Activated CD4-positive, alpha-beta memory T cell treated with anti-CD3 and anti-CD28 coated beads for 36 hours (primary cell): ENCODE measurements around the gene CDX2. TPM values are rescaled to one million over a fixed set of nuclear protein-coding genes. Genes with fewer than 3 reads are reported as not detected.

Experiments
- CTCF ChIA-PET: fragments of 350-600 bp; sonication (Branson Sonifier 250); formaldehyde crosslinking; loops from one replicate; lab custom pipeline; 2021; ENCODE audit warnings: antibody characterized with exemption, inconsistent platforms; lab: Charles Lee
- POLR2A ChIA-PET: fragments of 350-600 bp; sonication (Branson Sonifier 250); formaldehyde crosslinking; loops from one replicate; lab custom pipeline; 2021; ENCODE audit warnings: antibody characterized with exemption; lab: Charles Lee
- DNase-seq: peaks from one replicate; pipeline ENCODE4 v3.0.0-alpha.2; 2020
- H3K27ac Mint-ChIP-seq: one replicate; pipeline ENCODE4 v1.8.0; 2021; ENCODE audit warnings: mixed read lengths
- H3K27me3 Mint-ChIP-seq: one replicate; pipeline ENCODE4 v1.8.0; 2021; ENCODE audit warnings: mixed read lengths
- H3K36me3 Mint-ChIP-seq: one replicate; pipeline ENCODE4 v1.8.0; 2021; ENCODE audit warnings: mixed read lengths
- H3K4me1 Mint-ChIP-seq: one replicate; pipeline ENCODE4 v1.8.0; 2021; ENCODE audit warnings: low read depth, mixed read lengths
- H3K4me3 Mint-ChIP-seq: one replicate; pipeline ENCODE4 v1.8.0; 2021; ENCODE audit warnings: mild to moderate bottlenecking, mixed read lengths
- H3K9me3 Mint-ChIP-seq: one replicate; pipeline ENCODE4 v1.8.0; 2021; ENCODE audit warnings: mixed read lengths
- intact Hi-C: fragments of 100-400 bp; cut with micrococcal nuclease; formaldehyde crosslinking; loops from one replicate; pipeline ENCODE4 v1.15.1; 2023
- total RNA-seq, 2 experiments: library from RNA; stranded (reverse); gene quantifications; one replicate each; pipeline ENCODE4 v1.2.3, GENCODE V29; 2021

The CDX2 gene
- total RNA-seq, 2 experiments from 2014 or later = not detected

- POLR2A ChIA-PET = no interaction called here
- Mint-ChIP-seq H3K4me3 (no peak overlapping the region), H3K36me3 (no peaks in the 10 kb centered on the region), H3K27me3 (peaks cover 10% of the 10 kb centered on the region), H3K9me3 (peaks cover 15% of the 10 kb centered on the region), H3K4me1 (no peaks in the 10 kb centered on the region), H3K27ac (no peak overlapping the region)
- intact Hi-C loops = no loop called here
- no peak for DNase-seq
- CTCF ChIA-PET = interaction anchor here (0.7 to 1.9 kb wide), 2 partner anchors 10 to 30 kb away, joined by 3 to 7 read pairs; no protein-coding TSS in a partner anchor
These were observed 26.1 kb downstream of the CDX2 start for GRCh38 chr13:27942972-27943371.

GRCh38 chr13:27933580-27934328, 35.4 kb downstream of the CDX2 start:
- Mint-ChIP-seq H3K27me3 (peaks cover 31% of the 10 kb centered on the region), H3K9me3 (peaks cover 3% of the 10 kb centered on the region), H3K4me1 (no peaks in the 10 kb centered on the region), H3K36me3 (no peaks in the 10 kb centered on the region), H3K4me3 (no peak overlapping the region), H3K27ac (no peak overlapping the region)
- no peak for DNase-seq
- intact Hi-C loops = no loop called here
- CTCF ChIA-PET = interaction anchor here (0.7 to 1.5 kb wide), 2 partner anchors 20 to 608 kb away, joined by 3 to 8 read pairs; no protein-coding TSS in a partner anchor
- POLR2A ChIA-PET = no interaction called here

- Mint-ChIP-seq H3K27me3 (peaks cover 37% of the 10 kb centered on the region), H3K27ac (no peak overlapping the region), H3K4me3 (no peak overlapping the region), H3K4me1 (peaks cover under 1% of the 10 kb centered on the region), H3K9me3 (peaks cover 3% of the 10 kb centered on the region), H3K36me3 (no peaks in the 10 kb centered on the region)
- intact Hi-C loops = no loop called here
- POLR2A ChIA-PET = no interaction called here
- no peak for DNase-seq
- CTCF ChIA-PET = interaction anchor here (0.7 to 1.5 kb wide), 2 partner anchors 21 to 607 kb away, joined by 3 to 8 read pairs; no protein-coding TSS in a partner anchor
These were observed 36.0 kb downstream of the CDX2 start for GRCh38 chr13:27933118-27933517.

- ChIA-PET CTCF (no interaction called here), POLR2A (no interaction called here)
- no peak overlapping the region for H3K4me3 Mint-ChIP-seq
These were observed 39.2 kb downstream of the CDX2 start for GRCh38 chr13:27929868-27930267.

GRCh38 chr13:27928805-27929753, 40.0 kb downstream of the CDX2 start:
- ChIA-PET POLR2A (no interaction called here), CTCF (no interaction called here)
- Mint-ChIP-seq H3K27me3 (peaks cover 70% of the 10 kb centered on the region), H3K36me3 (no peaks in the 10 kb centered on the region), H3K4me1 (peaks cover 18% of the 10 kb centered on the region), H3K4me3 (no peak overlapping the region), H3K27ac (no peak overlapping the region), H3K9me3 (no peaks in the 10 kb centered on the region)
- DNase-seq = no peak
- intact Hi-C loops = loop anchor here (2.0 kb wide), 1 partner anchor 26 kb away; no protein-coding TSS in a partner anchor

More at GRCh38 chr13:27929868-27930267, 39.2 kb downstream of the CDX2 start:
- Mint-ChIP-seq H3K27me3 (peaks cover 66% of the 10 kb centered on the region), H3K4me1 (peaks cover 16% of the 10 kb centered on the region), H3K9me3 (no peaks in the 10 kb centered on the region), H3K27ac (no peak overlapping the region), H3K36me3 (no peaks in the 10 kb centered on the region)
- intact Hi-C loops = loop anchor here (2.0 kb wide), 1 partner anchor 25 kb away; no protein-coding TSS in a partner anchor
- no peak for DNase-seq

- Mint-ChIP-seq H3K4me3 (no peak overlapping the region), H3K27me3 (peaks cover 73% of the 10 kb centered on the region), H3K36me3 (no peaks in the 10 kb centered on the region), H3K27ac (no peak overlapping the region), H3K4me1 (peaks cover 22% of the 10 kb centered on the region), H3K9me3 (no peaks in the 10 kb centered on the region)
- intact Hi-C loops = loop anchor here (2.0 kb wide), 1 partner anchor 26 kb away; no protein-coding TSS in a partner anchor
- CTCF ChIA-PET = no interaction called here
- no peak for DNase-seq
- POLR2A ChIA-PET = no interaction called here
These were observed 40.7 kb downstream of the CDX2 start for GRCh38 chr13:27928353-27928804.

GRCh38 chr13:27927444-27928352, 41.4 kb downstream of the CDX2 start:
- ChIA-PET CTCF (interaction anchor here (0.7 to 1.1 kb wide), 2 partner anchors 26 to 56 kb away, joined by 3 to 4 read pairs; no protein-coding TSS in a partner anchor), POLR2A (no interaction called here)
- H3K36me3 Mint-ChIP-seq = no peaks in the 10 kb centered on the region
- intact Hi-C loops = loop anchor here (2.0 kb wide), 1 partner anchor 27 kb away; no protein-coding TSS in a partner anchor
- H3K9me3 Mint-ChIP-seq = no peaks in the 10 kb centered on the region
- DNase-seq = no peak
- H3K27ac Mint-ChIP-seq = no peak overlapping the region
- peaks cover 79% of the 10 kb centered on the region for H3K27me3 Mint-ChIP-seq
- no peak overlapping the region for H3K4me3 Mint-ChIP-seq
- H3K4me1 Mint-ChIP-seq = peaks cover 25% of the 10 kb centered on the region

- Mint-ChIP-seq H3K36me3 (no peaks in the 10 kb centered on the region), H3K27me3 (peaks cover 85% of the 10 kb centered on the region), H3K4me3 (no peak overlapping the region), H3K4me1 (peaks cover 25% of the 10 kb centered on the region), H3K9me3 (no peaks in the 10 kb centered on the region), H3K27ac (no peak overlapping the region)
- intact Hi-C loops = no loop called here
- ChIA-PET CTCF (interaction anchor here (1.1 kb wide), 1 partner anchor 57 kb away, joined by 4 read pairs; no protein-coding TSS in a partner anchor), POLR2A (no interaction called here)
- DNase-seq = peak; percentile 14
These were observed 42.3 kb downstream of the CDX2 start for GRCh38 chr13:27926644-27927434.

- H3K4me1 Mint-ChIP-seq = peaks cover 31% of the 10 kb centered on the region
- DNase-seq = no peak
- no peak overlapping the region for H3K27ac Mint-ChIP-seq
- peaks cover 82% of the 10 kb centered on the region for H3K27me3 Mint-ChIP-seq
- ChIA-PET POLR2A (no interaction called here), CTCF (interaction anchor here (0.6 to 2.0 kb wide), 2 partner anchors 28 to 33 kb away, joined by 6 to 8 read pairs; no protein-coding TSS in a partner anchor)
- H3K36me3 Mint-ChIP-seq = no peaks in the 10 kb centered on the region
- intact Hi-C loops = no loop called here
- H3K4me3 Mint-ChIP-seq = no peak overlapping the region
- H3K9me3 Mint-ChIP-seq = no peaks in the 10 kb centered on the region
These were observed 43.7 kb downstream of the CDX2 start for GRCh38 chr13:27925220-27925991.
